Testis (tissue), 3 donors: ENCODE results near the gene NRG2. TPM values are rescaled to one million over a fixed set of nuclear protein-coding genes. Genes with fewer than 3 reads are reported as not detected.

ENCODE experiments used
- DNase-seq: peaks from one replicate; pipeline ENCODE4 v3.0.0-alpha.2; 2019
- H3K27ac ChIP-seq, 2 donors: fragments of 200-600 bp; sonication (generic); one replicate each; pipeline ENCODE4 v1.5.1; 2019
- H3K27me3 ChIP-seq: fragments of 200-600 bp; sonication (generic); one replicate; pipeline ENCODE4 v1.5.1; 2019
- H3K36me3 ChIP-seq: fragments of 200-600 bp; sonication (generic); one replicate; pipeline ENCODE4 v1.5.1; 2017; ENCODE audit warnings: low read depth; ENCODE audit errors: missing control alignments
- H3K4me1 ChIP-seq: fragments of 200-600 bp; sonication (generic); one replicate; pipeline ENCODE4 v1.5.1; 2019
- H3K4me3 ChIP-seq, 2 donors: fragments of 200-600 bp; sonication (generic); one replicate each; pipeline ENCODE4 v1.5.1; 2017 to 2019
- H3K9me3 ChIP-seq: fragments of 200-600 bp; sonication (generic); one replicate; pipeline ENCODE4 v1.5.1; 2017
- POLR2A ChIP-seq: fragments of 450-650 bp; IDR thresholded peaks from one replicate; pipeline ENCODE4 v1.6.1; 2017; ENCODE audit warnings: antibody characterized with exemption, mild to moderate bottlenecking, moderate library complexity
- WGBS, 2 donors: methylation state at CpG; one replicate each; pipeline ENCODE4 v1.1.5; 2018; 5-methylcytosine and 5-hydroxymethylcytosine counted together
- intact Hi-C: fragments of 100-400 bp; cut with DNase I; formaldehyde crosslinking; loops from one replicate; pipeline ENCODE4 v1.15.1; 2023; ENCODE audit warnings: low total_unique reads
- polyA plus RNA-seq: library from polyadenylated mRNA; stranded (reverse); fragments of 350-450 nt; fragmentation: Illumina TruSeq; extraction: RNeasy Lipid Tissue Mini Kit (QIAGEN cat#74804); gene quantifications from one replicate; pipeline ENCODE4 v1.2.3, GENCODE V29; 2014; ENCODE audit warnings: low read depth, low replicate concordance; ENCODE audit not compliant: insufficient read depth
- total RNA-seq, 2 donors: library from RNA; depleted of rRNA; stranded (reverse); fragments of >200 nt; gene quantifications; one replicate each; pipeline ENCODE4 v1.2.3, GENCODE V29; 2016
- TF ChIP-seq, protein P1 (sequence below), 3 experiments: fragments of 450-650 bp in 2 of 3; fragments of 200-600 bp in 1 of 3; sonication (generic) in 1 of 3; IDR thresholded peaks; one replicate each; pipeline ENCODE4 v1.5.1; 2016 to 2019; ENCODE audit warnings: antibody characterized with exemption in 3 of 3, mild to moderate bottlenecking in 2 of 3, moderate library complexity in 1 of 3

NRG2 gene
- total and polyA plus RNA-seq, 3 donors from 2014 or later: 4.8 to 23.2 (median 13.0) TPM

DNA sequence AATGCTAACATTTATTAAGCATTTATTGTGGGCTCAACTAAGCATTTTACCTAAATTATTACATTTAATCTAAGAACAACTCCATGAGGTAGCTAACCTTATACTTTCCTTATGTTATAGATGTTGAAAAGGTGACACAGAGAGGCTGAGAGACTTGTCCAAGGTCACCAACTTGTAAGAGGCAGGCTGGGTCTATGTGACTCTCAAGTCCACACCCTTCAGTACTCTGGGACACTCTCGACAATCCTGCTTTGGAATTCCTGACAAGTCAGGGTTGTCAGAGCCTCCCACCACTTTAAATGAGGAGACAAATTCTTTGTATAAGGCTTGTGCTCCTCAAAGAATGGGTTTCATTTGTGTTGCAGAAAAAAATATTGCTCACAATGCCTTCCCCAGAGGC lies 67.2 kb downstream of the NRG2 start:
- Histone ChIP-seq H3K27me3 (no peaks in the 10 kb centered on the region), H3K9me3 (no peaks in the 10 kb centered on the region), H3K4me3 (no peak overlapping the region), H3K36me3 (no peaks in the 10 kb centered on the region), H3K27ac (no peak overlapping the region), H3K4me1 (no peaks in the 10 kb centered on the region)
- 66 to 74% methylated on average over 1 of the region's 1 CpG for WGBS, 2 donors
- DNase-seq: no peak
- TF ChIP-seq POLR2A: no peak
- TF ChIP-seq, protein P1, sequence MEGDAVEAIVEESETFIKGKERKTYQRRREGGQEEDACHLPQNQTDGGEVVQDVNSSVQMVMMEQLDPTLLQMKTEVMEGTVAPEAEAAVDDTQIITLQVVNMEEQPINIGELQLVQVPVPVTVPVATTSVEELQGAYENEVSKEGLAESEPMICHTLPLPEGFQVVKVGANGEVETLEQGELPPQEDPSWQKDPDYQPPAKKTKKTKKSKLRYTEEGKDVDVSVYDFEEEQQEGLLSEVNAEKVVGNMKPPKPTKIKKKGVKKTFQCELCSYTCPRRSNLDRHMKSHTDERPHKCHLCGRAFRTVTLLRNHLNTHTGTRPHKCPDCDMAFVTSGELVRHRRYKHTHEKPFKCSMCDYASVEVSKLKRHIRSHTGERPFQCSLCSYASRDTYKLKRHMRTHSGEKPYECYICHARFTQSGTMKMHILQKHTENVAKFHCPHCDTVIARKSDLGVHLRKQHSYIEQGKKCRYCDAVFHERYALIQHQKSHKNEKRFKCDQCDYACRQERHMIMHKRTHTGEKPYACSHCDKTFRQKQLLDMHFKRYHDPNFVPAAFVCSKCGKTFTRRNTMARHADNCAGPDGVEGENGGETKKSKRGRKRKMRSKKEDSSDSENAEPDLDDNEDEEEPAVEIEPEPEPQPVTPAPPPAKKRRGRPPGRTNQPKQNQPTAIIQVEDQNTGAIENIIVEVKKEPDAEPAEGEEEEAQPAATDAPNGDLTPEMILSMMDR (IDR thresholded peaks at IDR 0.05): no peak
- intact Hi-C loops: no loop called here

DNA sequence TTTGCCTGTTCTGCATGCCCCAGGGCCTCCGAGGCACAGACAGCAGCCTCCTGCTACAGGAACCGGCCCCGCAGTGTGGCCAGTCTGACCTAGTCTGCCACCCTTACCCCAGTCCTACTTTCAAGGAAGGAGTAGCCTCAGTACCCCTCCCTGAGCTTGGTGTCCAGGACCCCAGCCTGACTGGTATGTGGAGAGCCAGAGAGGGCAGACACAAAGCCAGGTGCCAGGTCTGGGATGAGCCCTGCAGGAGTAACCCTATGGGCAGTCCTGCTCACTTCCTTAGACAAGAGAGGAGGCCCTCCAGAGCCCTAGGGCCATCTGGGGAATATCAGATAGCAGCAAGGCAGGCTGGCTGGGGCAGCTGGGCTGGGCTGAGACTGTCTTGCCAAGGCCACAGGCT lies 67.8 kb downstream of the NRG2 start:
- TF ChIP-seq, protein P1 (IDR thresholded peaks at IDR 0.05): no peak
- TF ChIP-seq POLR2A: no peak

DNA sequence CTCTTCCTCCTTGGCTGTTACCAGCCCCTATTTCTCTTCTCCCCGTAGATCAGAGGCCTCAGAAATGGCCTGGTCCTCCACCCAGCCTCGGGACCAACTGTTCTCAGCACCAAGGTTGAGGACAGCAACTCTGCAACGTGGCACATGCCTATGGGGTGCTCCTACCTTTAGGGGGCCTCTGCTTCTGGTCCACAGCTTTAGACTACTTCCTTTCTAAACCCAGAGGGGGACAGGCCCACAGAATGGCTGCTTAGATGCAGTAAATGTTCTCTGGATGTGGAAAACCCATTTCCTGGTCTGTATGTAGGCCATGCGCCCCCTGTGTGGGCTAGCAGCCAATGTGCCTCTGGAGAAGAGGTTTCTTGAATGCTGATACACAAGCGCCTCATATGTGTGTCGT lies 68.4 kb downstream of the NRG2 start:
- no peaks in the 10 kb centered on the region for H3K9me3 ChIP-seq
- 75 to 77% methylated on average over 6 of the region's 6 CpGs for WGBS, 2 donors
- no peak overlapping the region for H3K27ac ChIP-seq
- intact Hi-C loops: no loop called here
- TF ChIP-seq, protein P1 (IDR thresholded peaks at IDR 0.05): no peak
- no peak for TF ChIP-seq POLR2A
- DNase-seq: peak; percentile 10
- no peaks in the 10 kb centered on the region for H3K4me1 ChIP-seq
- H3K36me3 ChIP-seq: no peaks in the 10 kb centered on the region
- no peak overlapping the region for H3K4me3 ChIP-seq
- H3K27me3 ChIP-seq: no peaks in the 10 kb centered on the region

More for the DNA sequence above, 67.8 kb downstream of the NRG2 start:
- no peaks in the 10 kb centered on the region for H3K27me3 ChIP-seq
- no peaks in the 10 kb centered on the region for H3K9me3 ChIP-seq
- no peaks in the 10 kb centered on the region for H3K36me3 ChIP-seq
- DNase-seq: no peak
- 89 to 95% methylated on average over 3 of the region's 3 CpGs for WGBS, 2 donors
- H3K4me3 ChIP-seq: no peak overlapping the region
- intact Hi-C loops: no loop called here
- H3K27ac ChIP-seq: no peak overlapping the region
- H3K4me1 ChIP-seq: no peaks in the 10 kb centered on the region

DNA sequence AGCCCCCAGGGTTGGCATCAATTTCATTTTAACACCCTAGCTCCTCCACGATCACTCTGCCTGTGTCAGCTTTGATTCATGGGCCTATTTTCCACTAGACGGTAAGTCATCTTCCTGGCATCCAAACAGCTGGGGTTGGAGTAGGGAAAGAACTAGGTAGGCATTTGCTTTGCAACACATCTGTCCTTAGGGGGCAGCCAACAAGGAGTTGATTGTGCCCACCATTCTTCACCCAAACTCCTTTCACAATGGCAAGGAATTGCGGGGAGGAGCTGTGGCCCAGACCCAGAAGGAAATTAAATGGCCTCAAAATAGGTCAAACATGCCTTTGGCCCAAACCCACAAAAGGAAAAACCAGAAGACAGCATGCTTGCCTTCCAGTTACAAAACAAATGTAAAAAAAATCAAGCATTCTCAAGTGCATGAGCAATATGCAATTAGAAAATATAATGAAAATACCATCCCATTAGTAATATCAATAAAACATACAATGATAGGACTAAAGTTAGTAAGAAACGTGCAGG lies 71.8 kb downstream of the NRG2 start:
- no peaks in the 10 kb centered on the region for H3K27me3 ChIP-seq
- intact Hi-C loops: no loop called here
- 65 to 71% methylated on average over 4 of the region's 4 CpGs for WGBS, 2 donors
- H3K9me3 ChIP-seq: no peaks in the 10 kb centered on the region
- H3K4me1 ChIP-seq: peaks cover 13% of the 10 kb centered on the region
- H3K27ac ChIP-seq: no peak overlapping the region
- no peaks in the 10 kb centered on the region for H3K36me3 ChIP-seq
- TF ChIP-seq, protein P1 (IDR thresholded peaks at IDR 0.05): no peak
- TF ChIP-seq POLR2A: no peak
- no peak overlapping the region for H3K4me3 ChIP-seq
- DNase-seq: no peak

DNA sequence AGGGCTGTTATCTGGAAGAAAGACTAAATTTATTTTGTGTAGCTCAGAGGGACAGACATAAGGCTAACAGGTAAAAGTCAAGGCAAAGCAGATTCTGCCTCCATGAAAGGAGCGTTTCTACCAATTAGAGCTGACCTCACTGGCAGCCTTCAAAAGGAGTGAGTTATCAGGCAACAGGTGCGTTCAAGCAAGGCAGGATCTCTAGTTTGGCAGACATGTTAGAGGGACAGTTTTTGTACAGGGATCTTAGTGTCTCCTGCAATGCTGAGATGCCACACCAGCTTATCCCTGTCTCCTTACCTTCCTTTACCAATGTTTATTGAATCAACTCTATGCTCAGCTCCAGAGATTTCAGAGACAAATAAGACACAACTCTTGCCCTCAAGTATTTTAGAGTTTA lies 73.8 kb downstream of the NRG2 start:
- Histone ChIP-seq H3K36me3 (no peaks in the 10 kb centered on the region), H3K9me3 (no peaks in the 10 kb centered on the region), H3K27ac (no peak overlapping the region), H3K4me3 (no peak overlapping the region), H3K27me3 (no peaks in the 10 kb centered on the region), H3K4me1 (peaks cover 13% of the 10 kb centered on the region)
- no peak for TF ChIP-seq POLR2A
- TF ChIP-seq, protein P1 (IDR thresholded peaks at IDR 0.05): no peak
- WGBS, 2 donors: 56 to 62% methylated on average over 2 of the region's 2 CpGs
- DNase-seq: no peak
- intact Hi-C loops: loop anchor here (5.0 to 10.0 kb wide), 2 partner anchors 95 to 182 kb away; no protein-coding TSS in a partner anchor
